DOHH2 (cell line): ENCODE results near the gene CTTNBP2NL.

Source experiments
- CTCF ChIP-seq: fragments of 200-600 bp; sonication (generic); IDR thresholded peaks from one replicate; pipeline ENCODE4 v1.5.1; 2014; ENCODE audit warnings: antibody characterized with exemption, mild to moderate bottlenecking, low read depth, low read length; ENCODE audit not compliant: poor library complexity, severe bottlenecking
- EZH2phosphoT487 ChIP-seq: fragments of 200-600 bp; sonication (generic); IDR thresholded peaks from 2 replicates; pipeline ENCODE4 v1.6.1; 2017; ENCODE audit warnings: borderline replicate concordance, mild to moderate bottlenecking, antibody characterized with exemption, low read length, moderate library complexity, mixed read lengths

DNA sequence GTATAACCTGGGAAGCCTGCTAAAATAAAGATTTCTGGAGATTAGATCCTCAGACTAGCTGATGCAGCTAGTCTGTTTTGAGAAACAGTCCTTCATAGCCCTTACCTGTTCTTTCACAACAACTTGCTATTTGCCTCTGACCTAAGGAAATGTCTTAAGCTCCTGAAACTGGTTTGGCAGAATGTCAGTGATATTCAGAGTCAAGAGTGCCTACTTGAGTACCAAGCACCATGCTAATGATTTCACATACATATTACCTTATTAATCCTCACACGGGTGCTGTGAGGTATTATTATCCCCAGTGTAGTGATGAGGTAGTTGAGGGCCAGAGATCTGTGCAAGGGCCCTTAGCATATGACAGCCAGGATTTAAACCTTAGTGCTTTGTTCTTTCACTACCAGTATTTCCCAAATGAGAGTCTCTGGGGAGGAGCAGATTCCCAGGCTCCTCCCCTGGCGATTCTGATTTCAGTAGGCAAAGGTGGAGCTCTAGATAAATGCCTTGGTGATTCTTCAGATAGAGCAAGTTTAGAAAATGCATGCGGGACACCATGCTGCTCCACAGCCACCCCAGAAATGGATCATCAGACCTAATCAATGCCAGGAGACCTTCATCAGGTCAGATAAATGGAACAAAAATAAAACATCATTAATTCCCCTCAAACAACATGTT lies 65.3 kb downstream of the CTTNBP2NL start:
- TF ChIP-seq CTCF (no peak), EZH2phosphoT487 (no peak)
